Natural killer cell (primary cell): ENCODE measurements around the gene ACTR1B. TPM values are rescaled to one million over a fixed set of nuclear protein-coding genes. Genes with fewer than 3 reads are reported as not detected.
"Not testable (repeated sequence)": the region's sequence is repeated elsewhere in the genome, so short reads cannot be mapped to it uniquely, and the experiment has no call there.

Experiments
- ATAC-seq, 3 donors: fragments of 150-1000 bp in 2 of 3; fragments of 200-7000 bp in 1 of 3; cut with Tn5 transposase; 1 replicate in 1 of 3; 2 replicates in 2 of 3; pipeline ENCODE4 v1.10.0; 2021; ENCODE audit warnings: mild to moderate bottlenecking in 2 of 3, moderate library complexity in 2 of 3
- DNase-seq, 2 donors: peaks; one replicate each; pipeline versions ENCODE4 v3.0.0 to v3.0.0-alpha.2; 2013 to 2021; ENCODE audit warnings: mixed read lengths in 1 of 2
- H3K27ac ChIP-seq: one replicate; pipeline ENCODE4 v1.5.1; 2013; ENCODE audit warnings: mild to moderate bottlenecking, low read length
- H3K27me3 ChIP-seq: one replicate; pipeline ENCODE4 v1.6.1; 2013; ENCODE audit warnings: low read length; ENCODE audit not compliant: control insufficient read depth, insufficient read depth
- H3K36me3 ChIP-seq: one replicate; pipeline ENCODE4 v1.6.1; 2013; ENCODE audit warnings: low read length; ENCODE audit not compliant: control insufficient read depth, insufficient read depth
- H3K4me1 ChIP-seq: one replicate; pipeline ENCODE4 v1.6.1; 2013; ENCODE audit warnings: low read length; ENCODE audit not compliant: control insufficient read depth, insufficient read depth
- H3K4me3 ChIP-seq: one replicate; pipeline ENCODE4 v1.5.1; 2013; ENCODE audit warnings: low read length
- H3K9me3 ChIP-seq: one replicate; pipeline ENCODE4 v1.6.1; 2013; ENCODE audit warnings: low read length; ENCODE audit not compliant: control insufficient read depth, insufficient read depth
- H3K27ac Mint-ChIP-seq, 2 donors: one replicate each; pipeline ENCODE4 v1.8.0; 2022; ENCODE audit warnings: mild to moderate bottlenecking in 2 of 2, mixed read lengths in 2 of 2, moderate library complexity in 1 of 2
- H3K27me3 Mint-ChIP-seq, 2 donors: one replicate each; pipeline ENCODE4 v1.8.0; 2022; ENCODE audit warnings: low read depth in 2 of 2, mixed read lengths in 2 of 2
- H3K36me3 Mint-ChIP-seq: one replicate; pipeline ENCODE4 v1.8.0; 2022; ENCODE audit warnings: mixed read lengths
- H3K4me1 Mint-ChIP-seq, 2 donors: one replicate each; pipeline ENCODE4 v1.8.0; 2022; ENCODE audit warnings: mixed read lengths in 2 of 2
- H3K4me3 Mint-ChIP-seq: one replicate; pipeline ENCODE4 v1.8.0; 2022; ENCODE audit warnings: mild to moderate bottlenecking, moderate library complexity, mixed read lengths
- H3K9me3 Mint-ChIP-seq, 2 donors: one replicate each; pipeline ENCODE4 v1.8.0; 2022; ENCODE audit warnings: mixed read lengths in 2 of 2
- CTCF ChIP-seq: fragments of 200-600 bp; IDR thresholded peaks from one replicate; pipeline ENCODE4 v1.8.0; 2022; ENCODE audit warnings: antibody characterized with exemption
- WGBS: methylation state at CpG from one replicate; pipeline ENCODE4 v1.1.7; 2013; ENCODE audit warnings: missing lambda C conversion rate; ENCODE audit not compliant: insufficient coverage; 5-methylcytosine and 5-hydroxymethylcytosine counted together
- intact Hi-C: fragments of 100-400 bp; cut with micrococcal nuclease; formaldehyde crosslinking; loops from one replicate; pipeline ENCODE4 v1.14.2; 2022
- total RNA-seq, 4 donors: library from RNA; stranded (reverse); fragments of 120-200 nt in 1 of 4; gene quantifications; one replicate each; pipeline versions ENCODE4 v1.2.3 to v1.2.4, GENCODE V29; 2013 to 2022

ACTR1B gene
- total RNA-seq, 3 donors from 2014 or later (not counting 1 experiment from before 2014, with no cell fraction given): 71.6 to 81.1 (median 73.1) TPM

GRCh38 chr2:97622976-97623375, 40.9 kb downstream of the ACTR1B start:
- H3K27me3 ChIP-seq, H3K4me3 ChIP-seq, DNase-seq, ATAC-seq, H3K27me3 Mint-ChIP-seq, H3K36me3 Mint-ChIP-seq, intact Hi-C loops, H3K27ac Mint-ChIP-seq, H3K9me3 Mint-ChIP-seq, H3K27ac ChIP-seq, H3K4me3 Mint-ChIP-seq, H3K36me3 ChIP-seq, H3K4me1 Mint-ChIP-seq, H3K4me1 ChIP-seq, H3K9me3 ChIP-seq: not testable (repeated sequence)

GRCh38 chr2:97620492-97620891, 43.4 kb downstream of the ACTR1B start:
- H3K36me3 Mint-ChIP-seq, H3K9me3 ChIP-seq, H3K27ac ChIP-seq, intact Hi-C loops, H3K4me1 Mint-ChIP-seq, H3K27ac Mint-ChIP-seq, H3K9me3 Mint-ChIP-seq, H3K27me3 ChIP-seq, H3K36me3 ChIP-seq, H3K4me3 ChIP-seq, H3K4me3 Mint-ChIP-seq, DNase-seq, H3K4me1 ChIP-seq, H3K27me3 Mint-ChIP-seq, ATAC-seq: not testable (repeated sequence)
- WGBS: 33% methylated on average over 1 of the region's 1 CpG

DNA sequence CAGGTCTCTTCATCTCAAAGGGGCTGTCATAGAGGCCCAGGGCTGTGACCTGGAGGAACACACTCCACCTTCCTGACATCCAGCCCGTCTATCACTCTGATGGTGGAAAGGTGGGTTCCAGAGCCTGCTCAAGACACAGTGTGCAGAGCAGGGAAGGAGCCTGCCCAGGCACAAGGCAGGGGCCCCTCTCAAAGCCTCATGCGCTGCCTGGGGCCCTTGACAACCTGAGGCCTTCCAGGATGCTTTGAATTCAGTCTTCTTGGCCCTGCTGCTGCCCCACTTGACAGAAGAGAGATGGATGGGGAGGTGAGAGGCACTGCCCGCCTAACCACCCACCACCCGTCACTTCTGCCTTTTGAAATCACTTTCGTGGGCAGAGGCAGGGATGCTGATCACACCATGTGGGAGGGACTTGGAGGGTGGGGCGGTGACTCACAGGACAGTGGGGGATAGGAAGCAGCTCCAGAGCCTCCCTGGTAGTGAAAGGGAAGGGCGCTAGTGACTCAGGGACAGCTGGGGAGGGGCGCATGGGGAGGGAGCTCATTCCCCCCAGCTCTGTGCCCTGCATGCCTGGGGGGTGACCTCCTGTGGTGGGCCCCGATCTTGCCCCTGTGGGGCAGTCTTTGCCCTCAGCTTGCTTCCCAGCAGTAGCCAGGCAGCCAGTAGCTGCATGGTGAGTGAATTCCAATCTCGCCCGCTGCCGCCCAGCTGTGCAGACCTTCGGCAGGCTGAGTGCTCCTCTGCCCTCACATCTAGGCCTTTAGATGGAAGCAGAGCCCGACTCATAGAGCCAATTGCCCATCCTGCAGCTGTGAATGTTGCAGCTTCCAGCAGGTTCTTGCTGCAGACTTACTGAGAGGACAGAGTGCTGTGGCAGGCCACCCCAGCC, 44.7 kb downstream of the ACTR1B start:
- 89% methylated on average over 6 of the region's 14 CpGs for WGBS
- H3K27me3 ChIP-seq, DNase-seq, H3K27me3 Mint-ChIP-seq, H3K4me3 ChIP-seq, H3K36me3 ChIP-seq, H3K4me1 ChIP-seq, H3K9me3 ChIP-seq, H3K4me3 Mint-ChIP-seq, H3K9me3 Mint-ChIP-seq, H3K27ac ChIP-seq, H3K27ac Mint-ChIP-seq, H3K36me3 Mint-ChIP-seq, intact Hi-C loops, H3K4me1 Mint-ChIP-seq: not testable (repeated sequence)
- peak in 2 of 3 donors; percentile 31 to 80 for ATAC-seq

DNA sequence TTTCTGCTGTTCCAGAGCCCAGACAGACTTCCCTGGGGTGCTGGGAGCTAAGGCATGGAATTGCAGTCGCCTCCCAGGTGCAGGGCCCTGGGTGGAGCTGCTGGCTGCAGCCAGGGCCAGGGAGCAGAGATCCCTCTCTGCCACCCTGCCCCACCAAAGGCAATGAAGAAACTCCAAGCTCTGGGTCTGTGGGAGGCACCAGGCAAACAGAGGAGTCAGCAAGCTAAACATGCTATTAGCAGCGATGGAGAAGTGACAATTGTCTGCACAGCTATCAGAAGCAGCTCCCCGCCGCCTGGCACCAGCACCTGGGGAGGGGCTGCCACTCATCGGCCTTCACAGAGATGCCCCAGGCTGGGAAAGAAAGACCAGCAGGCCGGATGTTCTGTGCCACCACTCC, 45.9 kb downstream of the ACTR1B start:
- DNase-seq: no peak
- TF ChIP-seq CTCF: no peak
- no peak overlapping the region for H3K4me3 Mint-ChIP-seq
- intact Hi-C loops: no loop called here
- H3K36me3 Mint-ChIP-seq: no peaks in the 10 kb centered on the region
- ATAC-seq: no peak
- no peak overlapping the region for H3K27ac ChIP-seq
- WGBS: 94% methylated on average over 6 of the region's 6 CpGs
- no peaks in the 10 kb centered on the region for H3K36me3 ChIP-seq
- no peaks in the 10 kb centered on the region for H3K27me3 ChIP-seq
- H3K27me3 Mint-ChIP-seq: peaks cover 0 to 5% of the 10 kb centered on the region in 2 donors
- no peak overlapping the region for H3K4me3 ChIP-seq
- H3K9me3 Mint-ChIP-seq: no peaks in the 10 kb centered on the region
- H3K4me1 ChIP-seq: no peaks in the 10 kb centered on the region
- no peaks in the 10 kb centered on the region for H3K9me3 ChIP-seq
- no peaks in the 10 kb centered on the region for H3K4me1 Mint-ChIP-seq
- H3K27ac Mint-ChIP-seq: no peak overlapping the region

- H3K9me3 ChIP-seq, H3K4me3 Mint-ChIP-seq, DNase-seq, H3K27me3 ChIP-seq, H3K36me3 ChIP-seq, H3K27me3 Mint-ChIP-seq, ATAC-seq, H3K27ac Mint-ChIP-seq, H3K4me1 ChIP-seq, intact Hi-C loops, H3K4me1 Mint-ChIP-seq, H3K9me3 Mint-ChIP-seq, H3K27ac ChIP-seq, H3K4me3 ChIP-seq, H3K36me3 Mint-ChIP-seq: not testable (repeated sequence)
- WGBS: 90% methylated on average over 2 of the region's 8 CpGs
Observed at GRCh38 chr2:97615746-97616145, 48.1 kb downstream of the ACTR1B start.

DNA sequence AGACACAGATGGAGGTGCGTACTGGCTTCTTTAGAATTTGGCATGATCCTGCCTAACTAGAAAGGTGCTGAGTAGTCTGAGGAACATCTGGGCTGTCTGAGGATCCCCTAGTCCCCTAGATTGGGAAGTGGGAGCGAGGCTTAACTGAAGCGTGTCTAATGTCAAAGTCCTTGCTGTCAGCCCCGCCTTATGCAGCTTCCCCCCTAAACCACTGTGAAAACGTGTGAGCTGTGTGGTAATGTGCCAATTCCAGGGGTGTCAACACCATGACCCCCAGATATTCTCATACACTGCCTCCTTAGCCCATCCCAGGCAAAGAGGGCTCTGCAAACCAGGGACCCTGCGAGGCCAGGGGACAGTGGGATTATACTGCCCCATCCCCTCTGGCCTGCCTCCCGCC, 51.9 kb downstream of the ACTR1B start:
- ATAC-seq: peak in 2 of 3 donors; percentile 44 to 65
- H3K36me3 Mint-ChIP-seq, DNase-seq, H3K4me1 Mint-ChIP-seq, H3K27me3 Mint-ChIP-seq, H3K27ac ChIP-seq, H3K27me3 ChIP-seq, intact Hi-C loops, H3K4me3 Mint-ChIP-seq, H3K9me3 Mint-ChIP-seq, H3K9me3 ChIP-seq, H3K4me1 ChIP-seq, H3K27ac Mint-ChIP-seq, H3K36me3 ChIP-seq, H3K4me3 ChIP-seq: not testable (repeated sequence)
- WGBS: no CpG with 5 or more reads among the region's 7 CpGs

DNA sequence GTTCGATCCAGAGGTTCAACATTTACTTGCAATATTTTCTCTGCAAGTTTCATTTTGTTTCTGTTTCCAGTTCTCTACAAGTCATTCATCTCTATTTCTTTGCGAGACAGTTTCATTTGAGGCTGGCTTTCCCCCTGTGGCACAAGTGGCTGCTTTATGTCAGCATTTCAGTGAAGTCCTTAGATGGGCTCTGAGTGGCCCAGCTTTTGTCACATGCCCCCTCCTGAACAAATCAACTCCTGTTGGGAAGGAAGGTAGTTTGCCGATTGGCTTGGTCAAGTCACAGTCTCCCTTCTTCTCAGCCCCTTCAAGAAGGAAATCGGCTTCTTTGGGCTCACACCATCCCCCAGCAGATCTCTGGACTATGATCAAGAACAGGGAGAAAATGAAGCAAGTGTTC, 55.1 kb downstream of the ACTR1B start:
- H3K4me3 ChIP-seq, H3K27me3 ChIP-seq, H3K4me3 Mint-ChIP-seq, H3K9me3 ChIP-seq, intact Hi-C loops, ATAC-seq, H3K27me3 Mint-ChIP-seq, H3K27ac ChIP-seq, DNase-seq, H3K9me3 Mint-ChIP-seq, H3K36me3 ChIP-seq, H3K4me1 Mint-ChIP-seq, H3K36me3 Mint-ChIP-seq, H3K4me1 ChIP-seq, H3K27ac Mint-ChIP-seq: not testable (repeated sequence)
- 84% methylated on average over 3 of the region's 4 CpGs for WGBS
